NCI-H82 (cell line): ENCODE results near the gene NPEPPS.

Source experiments
- DNase-seq: peaks from one replicate; lab custom pipeline; 2025; lab: John Stamatoyannopoulos, UW

Gene NPEPPS

DNA sequence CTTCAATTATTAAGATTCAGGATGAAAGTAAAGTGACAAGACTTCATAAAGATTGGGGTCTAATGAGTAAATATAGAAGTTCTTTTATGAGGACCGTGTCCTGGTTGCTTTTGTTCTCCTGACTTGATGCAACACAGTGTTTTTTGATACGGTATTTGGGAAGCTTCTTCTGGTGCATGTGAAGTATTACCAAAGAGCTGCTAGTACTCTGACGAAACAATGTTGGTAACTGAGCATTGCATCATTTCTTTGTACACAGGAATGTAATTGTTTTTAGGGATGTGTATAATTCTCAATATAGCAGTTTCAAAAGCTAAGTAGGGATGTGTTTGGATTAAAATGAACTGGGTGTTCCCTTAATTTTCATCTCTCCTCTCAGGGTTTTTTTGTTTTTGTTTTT is 134.7 kb downstream of the NPEPPS start:
- DNase-seq, result no peak

DNA sequence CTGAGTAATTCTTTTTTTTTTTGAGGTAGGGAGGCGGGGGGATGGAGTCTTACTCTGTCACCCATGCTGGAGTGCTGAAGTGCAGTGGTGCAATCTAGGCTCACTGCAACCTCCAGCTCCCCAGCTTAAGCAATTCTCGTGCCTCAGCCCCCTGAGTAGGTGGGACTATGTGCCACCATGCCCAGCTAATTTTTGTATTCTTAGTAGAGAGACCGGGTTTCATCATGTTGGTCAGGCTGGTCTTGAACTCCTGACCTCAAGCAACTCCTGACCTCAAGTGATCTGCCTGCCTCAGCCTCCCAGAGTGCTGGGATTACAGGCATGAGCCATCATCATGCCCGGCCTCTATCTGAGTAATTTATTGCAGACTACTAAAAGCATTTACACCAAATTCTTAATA is 138.2 kb downstream of the NPEPPS start:
- DNase-seq, result no peak

- no peak for DNase-seq
Measured at GRCh38 chr17:47670064-47670463, 139.2 kb downstream of the NPEPPS start.
